Panc1 (cell line): ENCODE data around the gene NPHP1. TPM values are rescaled to one million over a fixed set of nuclear protein-coding genes. Genes with fewer than 3 reads are reported as not detected.

ENCODE experiments used
- ATAC-seq: fragments of 200-7000 bp; cut with Tn5 transposase; 2 replicates; pipeline ENCODE4 v1.9.1; 2020; ENCODE audit warnings: mild to moderate bottlenecking, moderate library complexity
- BruUV-seq: library from RNA; stranded (reverse); fragments of 400-500 nt; replicated peaks from 2 replicates; lab custom pipeline; 2021; lab: Mats Ljungman, UMichigan
- CTCF ChIA-PET: fragments of 300-600 bp; sonication (Branson Sonifier 250); formaldehyde crosslinking; loops from one replicate; lab custom pipeline; 2022; ENCODE audit warnings: antibody characterized with exemption; lab: Charles Lee
- POLR2A ChIA-PET: fragments of 300-600 bp; sonication (Branson Sonifier 250); formaldehyde crosslinking; loops from one replicate; lab custom pipeline; 2022; ENCODE audit warnings: antibody characterized with exemption; lab: Charles Lee
- DNase-seq: peaks from one replicate; pipeline ENCODE4 v3.0.0-alpha.2; 2010; ENCODE audit warnings: low read depth, low spot score
- H3K27ac ChIP-seq: 2 replicates; pipeline ENCODE4 v1.5.1; 2011; ENCODE audit warnings: mild to moderate bottlenecking, low read length, inconsistent platforms
- H3K27me3 ChIP-seq: fragments of 200-500 bp; sonication (Bioruptor generic); 2 replicates; pipeline ENCODE4 v1.6.0; 2014; ENCODE audit warnings: low read length, inconsistent platforms; ENCODE audit not compliant: control insufficient read depth, insufficient read depth
- H3K36me3 ChIP-seq: fragments of 200-500 bp; sonication (Bioruptor generic); 2 replicates; pipeline ENCODE4 v1.5.1; 2014; ENCODE audit warnings: inconsistent platforms, mild to moderate bottlenecking, low read length, moderate library complexity; ENCODE audit not compliant: control insufficient read depth, insufficient read depth
- H3K4me1 ChIP-seq: 2 replicates; pipeline ENCODE4 v1.5.1; 2011; ENCODE audit warnings: inconsistent platforms, mild to moderate bottlenecking, low read length, moderate library complexity; ENCODE audit not compliant: control insufficient read depth, insufficient read depth
- H3K4me3 ChIP-seq, 2 experiments: 2 replicates each; pipeline ENCODE4 v1.5.1; 2011 to 2012; ENCODE audit warnings: low read depth in 2 of 2, low read length in 2 of 2, mild to moderate bottlenecking in 2 of 2, inconsistent platforms in 1 of 2, moderate library complexity in 1 of 2
- H3K9me3 ChIP-seq: fragments of 200-500 bp; sonication (Bioruptor generic); 2 replicates; pipeline ENCODE4 v1.5.1; 2014; ENCODE audit warnings: low read depth, mild to moderate bottlenecking, inconsistent platforms, low read length, moderate library complexity; ENCODE audit not compliant: control insufficient read depth, insufficient read depth
- CTCF ChIP-seq: fragments of 450-650 bp; IDR thresholded peaks from 2 replicates; pipeline ENCODE4 v1.5.1; 2017; ENCODE audit warnings: mild to moderate bottlenecking
- POLR2AphosphoS5 ChIP-seq: IDR thresholded peaks from 2 replicates; pipeline ENCODE4 v1.6.1; 2012; ENCODE audit warnings: mild to moderate bottlenecking, low read depth, low read length, moderate library complexity
- SIN3A ChIP-seq: IDR thresholded peaks from 2 replicates; pipeline ENCODE4 v1.6.1; 2012; ENCODE audit warnings: low read depth, mild to moderate bottlenecking, low read length, moderate library complexity, borderline replicate concordance; ENCODE audit not compliant: insufficient read depth
- TCF7L2 ChIP-seq: IDR thresholded peaks from 2 replicates; pipeline ENCODE4 v1.6.1; 2011; ENCODE audit warnings: mild to moderate bottlenecking, low read depth, low read length, inconsistent platforms
- in situ Hi-C: cut with HindIII; loops from 2 replicates; pipeline ENCODE4 v1.10.0; 2016; ENCODE audit warnings: low sequenced_read_pairs, low pct_unique_long_range_greater_than_20kb
- intact Hi-C: fragments of 100-400 bp; cut with micrococcal nuclease; formaldehyde crosslinking; loops from one replicate; pipeline ENCODE4 v1.10.0; 2022; ENCODE audit not compliant: unreplicated experiment
- total RNA-seq: library from RNA; stranded (reverse); gene quantifications from one replicate; pipeline ENCODE4 v1.2.1, GENCODE V29; 2021; ENCODE audit not compliant: unreplicated experiment
- TF ChIP-seq, protein P1 (sequence below), 2 experiments: IDR thresholded peaks; 2 replicates each; pipeline ENCODE4 v1.6.1; 2011 to 2012; ENCODE audit warnings: low read depth in 2 of 2, control low read depth in 1 of 2, low read length in 1 of 2, mild to moderate bottlenecking in 1 of 2, moderate library complexity in 1 of 2; ENCODE audit not compliant: insufficient read depth in 1 of 2

Gene NPHP1
- total RNA-seq, 1 experiment from 2014 or later, result 7.2 TPM

DNA sequence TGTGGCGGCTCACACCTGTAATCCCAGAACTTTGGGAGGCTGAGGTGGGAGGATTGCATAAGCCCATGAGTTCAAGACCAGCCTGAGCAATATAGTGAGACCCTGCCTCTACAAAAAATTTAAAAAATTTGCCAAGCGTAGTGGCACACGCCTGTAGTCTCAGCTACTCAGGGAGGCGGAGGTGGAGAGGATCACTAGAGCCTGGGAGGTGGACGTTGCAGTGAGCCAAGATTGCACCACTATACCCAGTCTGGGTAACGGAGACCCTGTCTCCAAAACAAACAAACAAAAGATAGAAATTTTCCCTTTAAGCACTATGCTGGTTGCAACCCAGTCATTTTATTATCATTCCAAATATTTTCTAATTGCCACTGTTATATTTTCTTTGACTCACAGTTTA is 32.3 kb downstream of the NPHP1 start:
- no TSS peak for BruUV-seq
- TF ChIP-seq, protein P1, sequence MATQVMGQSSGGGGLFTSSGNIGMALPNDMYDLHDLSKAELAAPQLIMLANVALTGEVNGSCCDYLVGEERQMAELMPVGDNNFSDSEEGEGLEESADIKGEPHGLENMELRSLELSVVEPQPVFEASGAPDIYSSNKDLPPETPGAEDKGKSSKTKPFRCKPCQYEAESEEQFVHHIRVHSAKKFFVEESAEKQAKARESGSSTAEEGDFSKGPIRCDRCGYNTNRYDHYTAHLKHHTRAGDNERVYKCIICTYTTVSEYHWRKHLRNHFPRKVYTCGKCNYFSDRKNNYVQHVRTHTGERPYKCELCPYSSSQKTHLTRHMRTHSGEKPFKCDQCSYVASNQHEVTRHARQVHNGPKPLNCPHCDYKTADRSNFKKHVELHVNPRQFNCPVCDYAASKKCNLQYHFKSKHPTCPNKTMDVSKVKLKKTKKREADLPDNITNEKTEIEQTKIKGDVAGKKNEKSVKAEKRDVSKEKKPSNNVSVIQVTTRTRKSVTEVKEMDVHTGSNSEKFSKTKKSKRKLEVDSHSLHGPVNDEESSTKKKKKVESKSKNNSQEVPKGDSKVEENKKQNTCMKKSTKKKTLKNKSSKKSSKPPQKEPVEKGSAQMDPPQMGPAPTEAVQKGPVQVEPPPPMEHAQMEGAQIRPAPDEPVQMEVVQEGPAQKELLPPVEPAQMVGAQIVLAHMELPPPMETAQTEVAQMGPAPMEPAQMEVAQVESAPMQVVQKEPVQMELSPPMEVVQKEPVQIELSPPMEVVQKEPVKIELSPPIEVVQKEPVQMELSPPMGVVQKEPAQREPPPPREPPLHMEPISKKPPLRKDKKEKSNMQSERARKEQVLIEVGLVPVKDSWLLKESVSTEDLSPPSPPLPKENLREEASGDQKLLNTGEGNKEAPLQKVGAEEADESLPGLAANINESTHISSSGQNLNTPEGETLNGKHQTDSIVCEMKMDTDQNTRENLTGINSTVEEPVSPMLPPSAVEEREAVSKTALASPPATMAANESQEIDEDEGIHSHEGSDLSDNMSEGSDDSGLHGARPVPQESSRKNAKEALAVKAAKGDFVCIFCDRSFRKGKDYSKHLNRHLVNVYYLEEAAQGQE (IDR thresholded peaks at IDR 0.05; ENCODE audit: insufficient read depth in 1 of 2, low read depth in 2 of 2, low read length in 1 of 2), result no peak
- TF ChIP-seq TCF7L2 (no peak), CTCF (no peak), POLR2AphosphoS5 (no peak), SIN3A (no peak)

GRCh38 chr2:110170102-110170501 is 34.7 kb downstream of the NPHP1 start:
- Histone ChIP-seq H3K36me3 (no peaks in the 10 kb centered on the region), H3K9me3 (no peaks in the 10 kb centered on the region), H3K4me1 (peaks cover 3% of the 10 kb centered on the region; the same call in 1 of the 2 replicates), H3K27ac (no peak overlapping the region), H3K27me3 (no peaks in the 10 kb centered on the region), H3K4me3 (no peak overlapping the region)
- in situ Hi-C loops (no loop called here), intact Hi-C loops (no loop called here)
- ATAC-seq, result no peak
- TF ChIP-seq TCF7L2 (no peak), POLR2AphosphoS5 (no peak), SIN3A (no peak), CTCF (no peak)
- TF ChIP-seq, protein P1 (IDR thresholded peaks at IDR 0.05; ENCODE audit: insufficient read depth in 1 of 2, low read depth in 2 of 2, low read length in 1 of 2), result no peak
- ChIA-PET POLR2A (no interaction called here), CTCF (no interaction called here)
- DNase-seq, result no peak
- BruUV-seq, result no TSS peak

More for the DNA sequence above, 32.3 kb downstream of the NPHP1 start:
- Histone ChIP-seq H3K4me1 (no peaks in the 10 kb centered on the region; the same call in 1 of the 2 replicates), H3K9me3 (no peaks in the 10 kb centered on the region), H3K27me3 (no peaks in the 10 kb centered on the region), H3K36me3 (no peaks in the 10 kb centered on the region), H3K4me3 (no peak overlapping the region), H3K27ac (no peak overlapping the region)
- intact Hi-C loops, result no loop called here
- ChIA-PET POLR2A (no interaction called here), CTCF (no interaction called here)
- DNase-seq (no peak), ATAC-seq (no peak)
- in situ Hi-C loops, result no loop called here
